SU-DHL-6 (cell line): ENCODE results near the gene CDC45.
A peak's percentile ranks its signal among the peaks of the same experiment; 100 is the strongest.

Experiments used
- H2AFZ ChIP-seq: fragments of 200-600 bp; sonication (generic); 2 replicates; pipeline ENCODE4 v1.6.1; 2014; ENCODE audit warnings: low read depth, mild to moderate bottlenecking, moderate library complexity, mixed read lengths, antibody characterized with exemption, low read length; ENCODE audit not compliant: severe bottlenecking
- H3F3A ChIP-seq: fragments of 200-600 bp; shearing (Covaris generic); 2 replicates; pipeline ENCODE4 v1.6.0; 2016; ENCODE audit warnings: antibody characterized with exemption, mild to moderate bottlenecking; ENCODE audit not compliant: insufficient read depth
- H3K27ac ChIP-seq: fragments of 200-600 bp; sonication (generic); 2 replicates; pipeline ENCODE4 v1.5.1; 2016; ENCODE audit warnings: low read depth, mild to moderate bottlenecking, low read length, moderate library complexity, mixed read lengths
- H3K27me3 ChIP-seq: fragments of 200-600 bp; sonication (generic), shearing (Covaris generic); 2 replicates; pipeline ENCODE4 v1.6.0; 2014; ENCODE audit warnings: mild to moderate bottlenecking, low read length
- H3K36me3 ChIP-seq: fragments of 200-600 bp; sonication (generic); 2 replicates; pipeline ENCODE4 v1.6.1; 2014; ENCODE audit warnings: mild to moderate bottlenecking, low read length, mixed read lengths
- H3K4me2 ChIP-seq: fragments of 300-600, 200-600 bp; shearing (Covaris generic), sonication (generic); 2 replicates; pipeline ENCODE4 v1.6.0; 2014; ENCODE audit warnings: low read length, low read depth, mild to moderate bottlenecking; ENCODE audit not compliant: poor library complexity, severe bottlenecking
- H3K4me3 ChIP-seq: fragments of 200-600 bp; sonication (generic); 2 replicates; pipeline ENCODE4 v1.5.1; 2014; ENCODE audit warnings: antibody characterized with exemption, low read length, mild to moderate bottlenecking, mixed read lengths; ENCODE audit not compliant: insufficient read depth, poor library complexity, severe bottlenecking
- H3K79me2 ChIP-seq: fragments of 200-600 bp; sonication (generic); 2 replicates; pipeline ENCODE4 v1.6.1; 2014; ENCODE audit warnings: mild to moderate bottlenecking, low read length, moderate library complexity; ENCODE audit not compliant: insufficient read depth
- H3K9ac ChIP-seq: fragments of 200-600 bp; sonication (generic); 2 replicates; pipeline ENCODE4 v1.7.0; 2014; ENCODE audit warnings: mild to moderate bottlenecking, low read length
- H3K9me2 ChIP-seq: fragments of 200-600 bp; sonication (generic); replicated peaks from 2 replicates; pipeline ENCODE4 v1.6.1; 2014; ENCODE audit warnings: low read length; ENCODE audit not compliant: insufficient read depth
- H3K9me3 ChIP-seq: fragments of 200-600 bp; sonication (generic); 2 replicates; pipeline ENCODE4 v1.6.1; 2014; ENCODE audit warnings: low read length, mixed read lengths; ENCODE audit not compliant: insufficient read depth
- H4K20me1 ChIP-seq: fragments of 200-600 bp; sonication (generic); 2 replicates; pipeline ENCODE4 v1.6.1; 2014; ENCODE audit warnings: low read depth, mild to moderate bottlenecking, antibody characterized with exemption, low read length, moderate library complexity, mixed read lengths
- CTCF ChIP-seq: fragments of 200-600 bp; sonication (generic); IDR thresholded peaks from one replicate; pipeline ENCODE4 v1.5.1; 2017; ENCODE audit warnings: antibody characterized with exemption, mild to moderate bottlenecking, low read length, moderate library complexity; ENCODE audit not compliant: insufficient read depth, poor library complexity, severe bottlenecking
- EZH2phosphoT487 ChIP-seq: fragments of 200-600 bp; sonication (generic), shearing (Covaris generic); conservative IDR thresholded peaks from 2 replicates; pipeline ENCODE4 v1.6.1; 2018; ENCODE audit warnings: mild to moderate bottlenecking, antibody characterized with exemption, low read length, moderate library complexity, mixed read lengths

Gene CDC45

DNA sequence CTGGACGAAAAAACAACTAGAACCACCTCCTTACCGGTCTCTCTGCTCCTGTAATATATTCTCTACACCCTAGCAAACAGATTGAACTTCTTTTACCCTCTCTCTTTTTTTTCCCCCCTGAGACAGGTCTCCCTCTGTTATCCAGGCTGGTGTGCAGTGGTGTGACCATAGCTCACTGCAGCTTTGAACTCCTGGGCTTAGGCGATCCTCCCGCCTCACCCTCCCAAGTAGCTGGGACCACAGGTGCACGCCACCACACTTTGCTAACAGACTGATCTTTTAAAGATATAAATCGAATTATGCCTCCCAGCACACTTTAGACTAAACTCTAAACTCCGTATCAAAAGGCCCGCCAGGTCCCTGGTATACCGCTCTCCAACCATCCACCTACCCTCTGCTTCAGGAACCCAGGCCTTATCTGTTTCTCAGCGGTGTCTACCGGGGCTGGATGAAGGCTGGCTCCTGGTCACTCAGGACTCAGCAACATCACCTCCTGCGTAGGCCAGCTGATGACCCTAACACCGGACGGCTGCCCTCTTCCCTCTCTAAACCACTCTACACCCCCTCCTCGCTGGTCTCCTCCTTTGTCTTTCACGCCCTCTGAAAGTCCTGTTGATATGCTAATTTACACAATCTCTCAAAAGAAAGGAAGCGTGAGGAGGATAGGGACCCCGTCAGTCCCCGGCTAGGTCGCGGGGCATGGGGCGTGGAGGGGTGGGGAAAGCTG lies 33.0 kb upstream of the CDC45 start:
- Histone ChIP-seq H2AFZ (no peak overlapping the region), H3K9me3 (no peaks in the 10 kb centered on the region), H3K27me3 (no peaks in the 10 kb centered on the region), H3K27ac (peak overlapping the region; percentile 64), H3K4me2 (peak overlapping the region; percentile 57), H3K79me2 (peaks cover 49% of the 10 kb centered on the region), H3K9ac (peak overlapping the region; percentile 68), H4K20me1 (no peaks in the 10 kb centered on the region), H3K36me3 (no peaks in the 10 kb centered on the region), H3K4me3 (peak overlapping the region; percentile 66), H3F3A (0 out of 2 replicates have a peak, but pooled peaks cover 7% of the 10 kb centered on the region), H3K9me2 (no peaks in the 10 kb centered on the region)
- TF ChIP-seq CTCF (no peak), EZH2phosphoT487 (no peak)

- H3K36me3 ChIP-seq: no peaks in the 10 kb centered on the region
- H4K20me1 ChIP-seq: no peaks in the 10 kb centered on the region
Observed at GRCh38 chr22:19447330-19448075, 32.2 kb upstream of the CDC45 start, which contains the start of gene C22orf39. Gene C22orf39 (minus strand): TSS chr22:19447711. CDS start chr22:19447688, 23 bp downstream.

GRCh38 chr22:19448076-19448607 lies 31.6 kb upstream of the CDC45 start:
- TF ChIP-seq CTCF (no peak), EZH2phosphoT487 (no peak)
- no peaks in the 10 kb centered on the region for H3K9me3 ChIP-seq
- no peaks in the 10 kb centered on the region for H4K20me1 ChIP-seq
- peak overlapping the region; percentile 64 for H3K4me2 ChIP-seq
- peaks cover 43% of the 10 kb centered on the region for H3K79me2 ChIP-seq
- H3K27ac ChIP-seq: peak overlapping the region; percentile 74
- H3K4me3 ChIP-seq: peak overlapping the region; percentile 66
- no peaks in the 10 kb centered on the region for H3K27me3 ChIP-seq
- peak overlapping the region; percentile 68 for H3K9ac ChIP-seq
- H3K36me3 ChIP-seq: no peaks in the 10 kb centered on the region
- H3K9me2 ChIP-seq: no peaks in the 10 kb centered on the region
- peak overlapping the region; percentile 14 for H2AFZ ChIP-seq
- 0 out of 2 replicates have a peak, but pooled peaks cover 7% of the 10 kb centered on the region for H3F3A ChIP-seq

More at GRCh38 chr22:19447330-19448075, 32.2 kb upstream of the CDC45 start, which contains the start of gene C22orf39:
- Histone ChIP-seq H3K9ac (peak within 1 kb of the TSS; percentile 68), H3K4me2 (peak within 1 kb of the TSS; percentile 64), H3K79me2 (peaks cover 43% of the 10 kb centered on the region), H3F3A (0 out of 2 replicates have a peak, but pooled peaks cover 7% of the 10 kb centered on the region), H2AFZ (peak within 1 kb of the TSS; percentile 14), H3K4me3 (peak within 1 kb of the TSS; percentile 66), H3K9me2 (no peaks in the 10 kb centered on the region), H3K27ac (peak within 1 kb of the TSS; percentile 74), H3K27me3 (no peaks in the 10 kb centered on the region), H3K9me3 (no peaks in the 10 kb centered on the region)
- TF ChIP-seq CTCF (no peak), EZH2phosphoT487 (no peak)
